A673 (cell line): ENCODE data around the gene FHIP1A. TPM values are rescaled to one million over a fixed set of nuclear protein-coding genes. Genes with fewer than 3 reads are reported as not detected.

Experiments
- Bru-seq: library from RNA; stranded (reverse); fragments of 400-500 nt; gene quantifications from one replicate; lab custom pipeline; 2021; lab: Mats Ljungman, UMichigan
- BruChase-seq, 2 experiments: library from RNA; stranded (reverse); fragments of 400-500 nt; gene quantifications; one replicate each; lab custom pipeline; 2021; lab: Mats Ljungman, UMichigan
- BruUV-seq: library from RNA; stranded (reverse); fragments of 400-500 nt; replicated peaks from 2 replicates; lab custom pipeline; 2021; lab: Mats Ljungman, UMichigan
- CTCF ChIA-PET: fragments of 300-600 bp; sonication (Branson Sonifier 250); formaldehyde crosslinking; loops from one replicate; lab custom pipeline; 2022; ENCODE audit warnings: antibody characterized with exemption; lab: Charles Lee
- POLR2A ChIA-PET: fragments of 300-600 bp; sonication (Branson Sonifier 250); formaldehyde crosslinking; loops from one replicate; lab custom pipeline; 2022; ENCODE audit warnings: antibody characterized with exemption; ENCODE audit not compliant: low non-redundant PET; lab: Charles Lee
- DNase-seq: peaks from one replicate; pipeline ENCODE4 v3.0.0-alpha.2; 2015; ENCODE audit warnings: low spot score
- H3K27ac ChIP-seq: fragments of 200-600 bp; sonication (generic); 2 replicates; pipeline ENCODE4 v1.5.1; 2016; ENCODE audit warnings: mixed run types, low read depth, mild to moderate bottlenecking, mixed read lengths, antibody characterized with exemption, low read length; ENCODE audit not compliant: poor library complexity, severe bottlenecking
- H3K27me3 ChIP-seq: fragments of 200-600 bp; sonication (generic); replicated peaks from 2 replicates; pipeline ENCODE4 v1.6.1; 2017; ENCODE audit warnings: mixed run types, low read depth, mild to moderate bottlenecking, mixed read lengths, antibody characterized with exemption, low read length; ENCODE audit not compliant: insufficient read depth, poor library complexity
- H3K36me3 ChIP-seq: fragments of 200-600 bp; sonication (generic); 2 replicates; pipeline ENCODE4 v1.6.1; 2016; ENCODE audit warnings: mixed run types, mild to moderate bottlenecking, mixed read lengths, antibody characterized with exemption, low read length; ENCODE audit not compliant: insufficient read depth, poor library complexity, severe bottlenecking
- H3K4me1 ChIP-seq: fragments of 200-600 bp; sonication (generic); 2 replicates; pipeline ENCODE4 v1.6.1; 2017; ENCODE audit warnings: mixed run types, mild to moderate bottlenecking, mixed read lengths, antibody characterized with exemption, low read length; ENCODE audit not compliant: insufficient read depth, poor library complexity, severe bottlenecking
- H3K4me3 ChIP-seq: fragments of 200-600 bp; sonication (generic); 2 replicates; pipeline ENCODE4 v1.5.1; 2016; ENCODE audit warnings: low read depth, mixed run types, mild to moderate bottlenecking, mixed read lengths, low read length; ENCODE audit not compliant: poor library complexity, severe bottlenecking
- H3K9me3 ChIP-seq: fragments of 200-600 bp; sonication (generic); 2 replicates; pipeline ENCODE4 v1.6.1; 2016; ENCODE audit warnings: mixed run types, low read depth, mild to moderate bottlenecking, mixed read lengths, antibody characterized with exemption, low read length; ENCODE audit not compliant: poor library complexity, severe bottlenecking
- EZH2 ChIP-seq: fragments of 200-600 bp; sonication (generic); IDR thresholded peaks from 2 replicates; pipeline ENCODE4 v1.6.1; 2017; ENCODE audit warnings: borderline replicate concordance, low read depth, mild to moderate bottlenecking, mixed read lengths, antibody characterized with exemption, low read length; ENCODE audit not compliant: poor library complexity, severe bottlenecking
- intact Hi-C: fragments of 100-400 bp; cut with micrococcal nuclease; formaldehyde crosslinking; loops from one replicate; pipeline ENCODE4 v1.10.0; 2022; ENCODE audit not compliant: unreplicated experiment
- long read RNA-seq: library from polyadenylated mRNA; stranded (forward); transcript quantifications from one replicate; pipeline ENCODE4 v2.0.0, GENCODE V29; 2022
- total RNA-seq: library from RNA; stranded (reverse); gene quantifications from 2 replicates; pipeline ENCODE4 v1.2.3, GENCODE V29; 2021
- TF ChIP-seq, protein P1 (sequence below): fragments of 300-800, 200-600 bp; sonication (generic); conservative IDR thresholded peaks from 2 replicates; pipeline ENCODE4 v1.5.1; 2017; ENCODE audit warnings: low read depth, mild to moderate bottlenecking, antibody characterized with exemption, low read length, moderate library complexity, mixed read lengths

The FHIP1A gene
- 0.13 and 0.31 TPM in 2 replicates for total RNA-seq
- Bru-seq, nascent RNA, result percentile 20 among the genes with signal in this experiment
- BruChase-seq, experiment 1, labeled RNA remaining after a 2-hour chase, result percentile 20 among the genes with signal in this experiment
- percentile 12 among the genes with signal in this experiment for BruChase-seq, experiment 2, labeled RNA remaining after a 6-hour chase
- long read RNA-seq, result 0 reads

DNA sequence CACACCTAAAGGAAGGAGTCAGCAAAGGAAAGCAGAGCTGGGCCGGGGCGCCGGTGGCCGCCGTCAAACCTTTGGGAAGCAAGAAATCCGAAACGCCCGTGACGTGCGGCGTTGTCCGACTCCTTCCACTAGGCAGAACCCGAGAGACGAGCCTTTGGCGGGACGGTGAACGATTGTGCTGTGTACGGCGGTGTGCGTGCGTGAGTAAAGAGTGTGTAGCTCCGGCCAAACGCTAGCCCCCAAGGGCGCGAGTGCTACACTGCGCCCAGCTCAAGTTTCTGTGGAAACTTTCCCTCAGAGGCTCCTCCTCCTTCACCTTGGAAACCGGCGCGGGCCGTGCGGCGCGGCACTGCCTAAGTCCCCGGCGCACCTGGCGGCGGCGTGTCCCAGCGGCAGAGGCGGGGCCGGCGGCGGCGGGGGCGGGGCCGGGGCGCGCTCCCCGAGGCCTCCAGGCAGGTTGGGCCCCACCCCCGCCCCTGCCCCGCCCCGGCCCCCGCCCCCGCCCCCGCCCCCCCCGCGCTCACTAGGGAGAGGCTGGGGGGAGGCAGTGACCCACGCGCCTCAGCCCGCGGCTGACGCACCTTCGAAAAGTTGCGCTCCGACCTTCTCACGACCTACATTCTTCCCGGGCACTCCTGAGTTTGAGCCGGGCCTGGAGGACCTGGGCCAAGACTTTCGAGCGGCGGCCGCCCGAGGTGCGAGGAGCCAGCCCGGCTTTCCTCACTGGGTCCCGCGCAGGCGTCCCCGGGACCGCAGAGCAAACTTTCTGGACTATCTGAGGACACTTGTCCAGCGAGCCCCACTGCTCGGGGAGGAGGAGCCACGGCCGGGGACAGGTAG, at the start of gene FHIP1A:
TSS of gene FHIP1A (plus strand) at position 547 of the 840 bp plus-strand sequence. CDS start 157,084 bp downstream, outside the sequence.
- Histone ChIP-seq H3K9me3 (no peaks in the 10 kb centered on the region), H3K4me3 (peak within 1 kb of the TSS; percentile 48), H3K4me1 (peaks cover 7% of the 10 kb centered on the region), H3K27ac (no peak within 1 kb of the TSS), H3K27me3 (peaks cover 4% of the 10 kb centered on the region), H3K36me3 (no peaks in the 10 kb centered on the region)
- TF ChIP-seq EZH2, result no peak
- TF ChIP-seq, protein P1, sequence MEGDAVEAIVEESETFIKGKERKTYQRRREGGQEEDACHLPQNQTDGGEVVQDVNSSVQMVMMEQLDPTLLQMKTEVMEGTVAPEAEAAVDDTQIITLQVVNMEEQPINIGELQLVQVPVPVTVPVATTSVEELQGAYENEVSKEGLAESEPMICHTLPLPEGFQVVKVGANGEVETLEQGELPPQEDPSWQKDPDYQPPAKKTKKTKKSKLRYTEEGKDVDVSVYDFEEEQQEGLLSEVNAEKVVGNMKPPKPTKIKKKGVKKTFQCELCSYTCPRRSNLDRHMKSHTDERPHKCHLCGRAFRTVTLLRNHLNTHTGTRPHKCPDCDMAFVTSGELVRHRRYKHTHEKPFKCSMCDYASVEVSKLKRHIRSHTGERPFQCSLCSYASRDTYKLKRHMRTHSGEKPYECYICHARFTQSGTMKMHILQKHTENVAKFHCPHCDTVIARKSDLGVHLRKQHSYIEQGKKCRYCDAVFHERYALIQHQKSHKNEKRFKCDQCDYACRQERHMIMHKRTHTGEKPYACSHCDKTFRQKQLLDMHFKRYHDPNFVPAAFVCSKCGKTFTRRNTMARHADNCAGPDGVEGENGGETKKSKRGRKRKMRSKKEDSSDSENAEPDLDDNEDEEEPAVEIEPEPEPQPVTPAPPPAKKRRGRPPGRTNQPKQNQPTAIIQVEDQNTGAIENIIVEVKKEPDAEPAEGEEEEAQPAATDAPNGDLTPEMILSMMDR, result no peak
- intact Hi-C loops, result no loop called here
- CTCF ChIA-PET, result no interaction called here
- POLR2A ChIA-PET, result interaction anchor here (0.6 kb wide), 1 partner anchor 179 kb away, joined by 4 read pairs; no protein-coding TSS in a partner anchor
- peak; percentile 70 for DNase-seq
- no TSS peak for BruUV-seq

GRCh38 chr4:151359576-151359975, 49.4 kb upstream of the FHIP1A start:
- no TSS peak for BruUV-seq
- Histone ChIP-seq H3K27me3 (no peaks in the 10 kb centered on the region), H3K4me3 (no peak overlapping the region), H3K9me3 (no peaks in the 10 kb centered on the region), H3K36me3 (no peaks in the 10 kb centered on the region), H3K4me1 (no peaks in the 10 kb centered on the region), H3K27ac (no peak overlapping the region)
- DNase-seq, result no peak
- no peak for TF ChIP-seq EZH2
- TF ChIP-seq, protein P1, result no peak
- ChIA-PET CTCF (no interaction called here), POLR2A (no interaction called here)
- intact Hi-C loops, result no loop called here

- Histone ChIP-seq H3K9me3 (no peaks in the 10 kb centered on the region), H3K27me3 (no peaks in the 10 kb centered on the region), H3K27ac (no peak overlapping the region), H3K4me3 (no peak overlapping the region), H3K36me3 (no peaks in the 10 kb centered on the region), H3K4me1 (no peaks in the 10 kb centered on the region)
- TF ChIP-seq, protein P1, result no peak
- no peak for TF ChIP-seq EZH2
- ChIA-PET CTCF (interaction anchor here (0.6 kb wide), 1 partner anchor 18 kb away, joined by 4 read pairs; no protein-coding TSS in a partner anchor), POLR2A (no interaction called here)
- intact Hi-C loops, result loop anchor here (5.0 kb wide), 1 partner anchor 1011 kb away; no protein-coding TSS in a partner anchor
- no TSS peak for BruUV-seq
- DNase-seq, result no peak
These were observed 47.9 kb upstream of the FHIP1A start for GRCh38 chr4:151361126-151361525.
